HEK293 (cell line): ENCODE results near the gene COA1.

Source experiments
- ZNF24 ChIP-seq: fragments of 450-650 bp; formaldehyde crosslinking; IDR thresholded peaks from 2 replicates; pipeline ENCODE4 v1.5.1; 2016; ENCODE audit warnings: missing biosample characterization, missing genetic modification characterization
- ZNF324 ChIP-seq: fragments of 450-650 bp; formaldehyde crosslinking; IDR thresholded peaks from 2 replicates; pipeline ENCODE4 v1.5.1; 2016; ENCODE audit warnings: missing biosample characterization, missing genetic modification characterization
- ZNF792 ChIP-seq: fragments of 450-650 bp; formaldehyde crosslinking; IDR thresholded peaks from 2 replicates; pipeline ENCODE4 v1.5.1; 2016; ENCODE audit warnings: missing biosample characterization, missing genetic modification characterization
- ZNF830 ChIP-seq: fragments of 450-650 bp; IDR thresholded peaks from 2 replicates; pipeline ENCODE4 v1.5.0; 2018; ENCODE audit warnings: missing biosample characterization, missing genetic modification characterization, low read depth, mild to moderate bottlenecking, moderate library complexity
- TF ChIP-seq, protein P1 (sequence below): fragments of 450-650 bp; formaldehyde crosslinking; IDR thresholded peaks from 2 replicates; pipeline ENCODE4 v1.5.1; 2016; ENCODE audit warnings: missing biosample characterization, missing genetic modification characterization
- TF ChIP-seq, protein P2 (sequence below): fragments of 450-650 bp; formaldehyde crosslinking; IDR thresholded peaks from 2 replicates; pipeline ENCODE4 v1.5.1; 2016; ENCODE audit warnings: missing biosample characterization, missing genetic modification characterization, low read depth

DNA sequence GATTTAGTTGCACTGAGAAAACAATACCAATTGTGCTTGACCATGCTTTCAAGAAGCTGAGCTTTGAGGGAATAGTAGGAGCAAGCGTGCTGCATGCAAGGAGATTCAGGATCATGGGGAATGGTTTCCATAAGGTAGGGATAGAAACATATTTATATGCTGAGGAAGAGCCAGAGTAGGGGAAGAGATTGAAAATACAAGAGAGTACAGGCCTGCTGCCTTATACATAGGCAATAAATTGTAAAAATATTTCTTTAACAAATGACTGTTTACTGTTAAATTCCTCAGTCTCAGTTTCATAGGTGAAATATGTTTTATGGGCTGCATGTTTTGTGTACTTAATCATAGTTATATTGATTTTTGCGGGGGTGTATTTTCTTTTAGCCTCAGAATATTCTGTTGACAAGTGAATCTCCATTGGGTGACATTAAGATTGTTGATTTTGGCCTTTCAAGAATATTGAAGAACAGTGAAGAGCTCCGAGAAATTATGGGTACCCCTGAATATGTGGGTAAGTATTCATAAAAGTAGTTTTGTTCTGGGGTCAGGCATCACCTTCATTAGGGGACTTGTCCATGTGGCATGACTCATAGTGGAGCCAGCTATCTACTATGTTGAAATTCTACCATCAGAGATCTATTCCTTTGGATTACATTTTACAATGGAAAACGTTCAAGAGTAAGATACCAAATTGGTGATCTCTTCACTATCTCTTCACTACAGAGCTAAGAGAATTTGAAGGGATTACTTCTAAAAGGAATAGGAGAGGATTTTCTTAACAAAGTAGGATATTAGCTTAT lies 109.9 kb downstream of the COA1 start:
- TF ChIP-seq ZNF24 (tag by site-specific recombination), result no peak
- TF ChIP-seq, protein P1, sequence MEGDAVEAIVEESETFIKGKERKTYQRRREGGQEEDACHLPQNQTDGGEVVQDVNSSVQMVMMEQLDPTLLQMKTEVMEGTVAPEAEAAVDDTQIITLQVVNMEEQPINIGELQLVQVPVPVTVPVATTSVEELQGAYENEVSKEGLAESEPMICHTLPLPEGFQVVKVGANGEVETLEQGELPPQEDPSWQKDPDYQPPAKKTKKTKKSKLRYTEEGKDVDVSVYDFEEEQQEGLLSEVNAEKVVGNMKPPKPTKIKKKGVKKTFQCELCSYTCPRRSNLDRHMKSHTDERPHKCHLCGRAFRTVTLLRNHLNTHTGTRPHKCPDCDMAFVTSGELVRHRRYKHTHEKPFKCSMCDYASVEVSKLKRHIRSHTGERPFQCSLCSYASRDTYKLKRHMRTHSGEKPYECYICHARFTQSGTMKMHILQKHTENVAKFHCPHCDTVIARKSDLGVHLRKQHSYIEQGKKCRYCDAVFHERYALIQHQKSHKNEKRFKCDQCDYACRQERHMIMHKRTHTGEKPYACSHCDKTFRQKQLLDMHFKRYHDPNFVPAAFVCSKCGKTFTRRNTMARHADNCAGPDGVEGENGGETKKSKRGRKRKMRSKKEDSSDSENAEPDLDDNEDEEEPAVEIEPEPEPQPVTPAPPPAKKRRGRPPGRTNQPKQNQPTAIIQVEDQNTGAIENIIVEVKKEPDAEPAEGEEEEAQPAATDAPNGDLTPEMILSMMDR, result no peak
- no peak for TF ChIP-seq ZNF324 (tag by site-specific recombination)
- no peak for TF ChIP-seq ZNF830 (tag by site-specific recombination)
- TF ChIP-seq ZNF792 (tag by site-specific recombination), result no peak
- TF ChIP-seq, protein P2, sequence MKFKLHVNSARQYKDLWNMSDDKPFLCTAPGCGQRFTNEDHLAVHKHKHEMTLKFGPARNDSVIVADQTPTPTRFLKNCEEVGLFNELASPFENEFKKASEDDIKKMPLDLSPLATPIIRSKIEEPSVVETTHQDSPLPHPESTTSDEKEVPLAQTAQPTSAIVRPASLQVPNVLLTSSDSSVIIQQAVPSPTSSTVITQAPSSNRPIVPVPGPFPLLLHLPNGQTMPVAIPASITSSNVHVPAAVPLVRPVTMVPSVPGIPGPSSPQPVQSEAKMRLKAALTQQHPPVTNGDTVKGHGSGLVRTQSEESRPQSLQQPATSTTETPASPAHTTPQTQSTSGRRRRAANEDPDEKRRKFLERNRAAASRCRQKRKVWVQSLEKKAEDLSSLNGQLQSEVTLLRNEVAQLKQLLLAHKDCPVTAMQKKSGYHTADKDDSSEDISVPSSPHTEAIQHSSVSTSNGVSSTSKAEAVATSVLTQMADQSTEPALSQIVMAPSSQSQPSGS, result no peak
